GM19452 (cell line): Measurements from ENCODE around the gene GPBAR1.

ENCODE experiments used
- ATAC-seq: cut with Tn5 transposase; IDR thresholded peaks from one replicate; pipeline ENCODE4 v1.9.1; 2021; ENCODE audit not compliant: unreplicated experiment

GPBAR1 gene

GRCh38 chr2:218260742-218261422, at the start of gene GPBAR1:
Gene GPBAR1 (plus strand): TSS chr2:218261015. CDS start chr2:218262725, 1,710 bp downstream.
- no peak for ATAC-seq

- no peak for ATAC-seq
These were observed 46.7 kb upstream of the GPBAR1 start for GRCh38 chr2:218214116-218214515.

DNA sequence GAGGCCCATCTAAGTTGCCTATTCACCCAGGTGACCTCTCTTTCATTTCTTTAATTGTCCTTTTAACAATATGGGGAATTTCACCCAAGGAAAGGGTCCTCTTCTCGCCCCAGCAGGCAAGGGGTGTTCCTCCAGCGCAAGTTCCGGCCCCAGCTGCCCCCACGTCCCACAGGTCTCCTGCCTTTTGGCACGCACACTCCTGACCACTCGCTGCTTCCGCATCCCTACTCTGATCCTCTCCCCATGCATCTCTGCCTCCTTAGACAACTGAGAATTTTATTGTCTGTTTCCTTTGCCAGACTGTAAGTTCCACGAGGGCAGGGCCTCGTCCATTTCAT, 44.5 kb upstream of the GPBAR1 start:
- no peak for ATAC-seq

DNA sequence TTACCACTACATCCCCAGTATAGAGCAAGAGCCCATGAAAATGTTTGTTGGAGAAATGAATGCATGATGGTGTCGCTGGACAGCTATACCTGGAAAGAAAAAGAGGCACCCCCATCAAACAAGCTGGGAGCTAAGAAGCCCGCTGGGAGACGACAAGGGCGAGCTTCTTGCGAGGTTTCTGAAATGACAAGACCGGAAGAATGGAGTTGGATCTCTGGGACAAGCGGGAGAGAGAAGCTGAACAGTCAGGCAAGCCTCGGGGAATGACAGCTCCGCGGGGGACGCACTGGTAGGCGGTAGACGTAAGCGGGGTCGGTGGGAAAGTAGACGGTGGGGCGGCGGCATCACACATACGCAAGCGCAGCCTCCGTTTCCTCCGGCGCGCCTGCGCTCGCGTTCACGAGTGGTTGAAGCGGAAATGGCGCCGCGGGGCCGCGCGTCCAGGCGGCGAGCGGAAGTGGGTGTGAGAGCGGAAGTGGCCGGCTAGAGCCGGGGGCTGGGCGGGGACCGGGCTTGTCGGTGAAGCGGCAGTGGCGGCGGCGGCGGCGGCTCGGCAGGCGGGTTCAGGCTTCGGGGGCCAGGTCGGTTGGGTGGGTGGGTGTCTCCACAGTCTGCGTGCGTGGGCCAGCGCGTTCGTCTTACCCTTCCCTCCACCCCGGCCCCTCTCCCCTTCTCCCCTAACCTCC, 44.0 kb upstream of the GPBAR1 start, which contains the start of gene ARPC2:
Gene ARPC2, plus strand, starts transcription at position 516 of the 686 bp plus-strand sequence. CDS start 282 bp downstream, outside the sequence.
- ATAC-seq = peak; percentile 66

- no peak for ATAC-seq
These were observed 43.2 kb upstream of the GPBAR1 start for GRCh38 chr2:218217360-218218267.

GRCh38 chr2:218218268-218219185, 42.3 kb upstream of the GPBAR1 start:
- peak; percentile 50 for ATAC-seq

- no peak for ATAC-seq
These were observed 40.9 kb upstream of the GPBAR1 start for GRCh38 chr2:218219934-218220333.

- ATAC-seq = no peak
These were observed 39.8 kb upstream of the GPBAR1 start for GRCh38 chr2:218221000-218221399.

DNA sequence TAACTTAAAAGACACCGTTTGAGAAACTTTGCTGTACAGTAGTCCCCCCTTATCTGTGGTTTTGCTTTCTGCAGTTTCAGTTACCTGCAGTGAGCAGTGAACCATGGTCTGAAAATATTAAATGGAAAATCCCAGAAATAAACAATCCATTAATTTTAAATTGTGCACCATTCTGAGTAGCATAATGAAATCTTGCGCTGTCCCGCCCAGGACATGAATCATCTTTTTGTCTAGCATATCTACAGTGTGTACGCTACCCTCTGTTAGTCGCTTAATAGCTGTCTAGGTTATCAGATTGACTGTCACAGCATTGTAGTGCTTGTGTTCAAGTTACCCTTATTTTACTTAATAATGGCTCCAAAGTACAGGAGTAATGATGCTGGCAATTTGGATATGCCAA, 37.8 kb upstream of the GPBAR1 start:
- ATAC-seq = no peak

GRCh38 chr2:218224186-218224585, 36.6 kb upstream of the GPBAR1 start:
- no peak for ATAC-seq

GRCh38 chr2:218226903-218227302, 33.9 kb upstream of the GPBAR1 start:
- ATAC-seq = no peak

DNA sequence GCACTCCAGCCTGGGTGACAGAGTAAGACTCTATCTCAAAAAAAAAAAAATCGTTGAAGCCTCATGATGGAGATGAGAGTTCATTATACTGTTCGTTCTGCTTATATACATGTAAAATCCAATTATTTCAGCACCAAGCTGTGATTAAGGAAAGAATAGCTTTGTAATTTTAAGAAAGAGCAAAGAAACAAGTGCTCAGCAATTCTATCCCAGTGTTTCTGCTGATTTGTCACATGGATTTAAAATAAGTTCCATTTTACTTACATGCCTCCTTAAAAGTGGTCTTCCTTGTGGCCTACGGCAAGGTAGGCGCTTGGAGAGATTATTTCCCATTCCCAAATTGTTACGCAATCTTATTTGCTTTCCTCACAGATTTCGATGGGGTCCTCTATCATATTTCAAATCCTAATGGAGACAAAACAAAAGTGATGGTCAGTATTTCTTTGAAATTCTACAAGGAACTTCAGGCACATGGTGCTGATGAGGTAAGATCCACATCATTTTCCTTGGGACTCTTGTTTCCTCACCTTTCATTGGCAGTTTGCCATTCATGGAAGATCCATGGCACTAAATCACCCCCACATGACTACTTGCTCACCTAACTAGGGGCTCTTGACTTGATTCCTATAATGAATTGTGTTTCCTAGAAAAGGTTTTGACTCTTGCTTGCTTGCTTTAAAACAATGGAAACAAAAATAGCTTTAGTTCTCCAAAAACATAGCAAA, 32.3 kb upstream of the GPBAR1 start:
- ATAC-seq = no peak

DNA sequence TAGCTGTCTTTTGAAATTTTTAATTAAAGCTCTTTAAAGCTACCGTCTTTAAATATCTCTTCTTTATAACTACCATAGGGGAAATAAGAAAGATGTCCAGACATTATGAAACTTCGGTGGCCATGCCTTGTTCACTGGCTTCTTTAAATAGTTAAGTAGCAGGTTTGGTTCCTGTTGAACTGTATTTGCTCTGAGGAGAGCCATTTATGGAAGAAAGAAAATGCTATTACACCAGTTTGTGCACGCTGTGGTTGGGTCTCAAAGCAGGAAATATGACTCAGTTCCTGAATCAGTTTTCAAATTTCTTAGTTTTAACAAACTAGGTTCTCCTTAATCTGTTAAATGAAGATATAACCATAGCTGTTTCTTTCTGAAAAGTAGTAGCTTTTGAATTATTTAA, 31.6 kb upstream of the GPBAR1 start:
- peak; percentile 76 for ATAC-seq

DNA sequence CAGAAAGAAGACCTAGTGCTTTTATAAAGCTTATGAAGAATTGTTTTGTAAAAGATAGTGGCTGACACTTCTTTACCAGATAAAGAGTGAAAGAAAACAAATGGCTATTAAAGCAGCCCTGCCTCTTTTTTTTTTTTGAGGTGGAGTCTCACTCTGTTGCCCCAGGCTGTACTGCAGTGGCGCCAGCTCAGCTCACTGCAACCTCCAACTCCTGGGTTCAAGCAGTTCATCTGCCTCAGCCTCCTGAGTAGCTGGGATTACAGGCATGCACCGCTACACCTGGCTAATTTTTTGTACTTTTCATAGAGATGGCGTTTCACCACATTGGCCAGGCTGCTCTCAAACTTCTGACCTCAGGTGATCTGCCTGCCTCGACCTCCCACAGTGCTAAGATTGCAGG, 31.0 kb upstream of the GPBAR1 start:
- ATAC-seq = no peak

GRCh38 chr2:218230882-218231281, 29.9 kb upstream of the GPBAR1 start:
- peak; percentile 71 for ATAC-seq

DNA sequence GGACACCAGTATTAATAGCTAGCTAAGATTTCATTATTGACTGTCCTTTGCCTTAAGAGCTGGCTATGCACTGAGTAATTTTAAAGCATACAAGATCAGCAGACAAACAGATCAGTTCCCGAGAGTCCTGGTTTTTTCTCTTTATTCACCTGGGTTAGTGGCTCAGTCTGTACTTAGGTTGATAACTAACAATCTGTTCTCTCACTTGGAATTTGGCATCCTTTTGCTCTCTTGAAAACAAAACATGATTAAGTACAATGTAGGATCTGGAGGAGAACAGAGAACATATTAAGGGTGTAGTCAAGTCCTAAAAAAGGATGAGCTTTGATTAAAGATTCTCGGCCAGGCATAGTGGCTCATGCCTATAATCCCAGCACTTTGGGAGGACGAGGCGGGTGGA, 27.3 kb upstream of the GPBAR1 start:
- no peak for ATAC-seq

GRCh38 chr2:218234521-218234920, 26.3 kb upstream of the GPBAR1 start:
- no peak for ATAC-seq

- ATAC-seq = no peak
These were observed 25.8 kb upstream of the GPBAR1 start for GRCh38 chr2:218235017-218235416.

GRCh38 chr2:218236829-218237228, 24.0 kb upstream of the GPBAR1 start:
- no peak for ATAC-seq

DNA sequence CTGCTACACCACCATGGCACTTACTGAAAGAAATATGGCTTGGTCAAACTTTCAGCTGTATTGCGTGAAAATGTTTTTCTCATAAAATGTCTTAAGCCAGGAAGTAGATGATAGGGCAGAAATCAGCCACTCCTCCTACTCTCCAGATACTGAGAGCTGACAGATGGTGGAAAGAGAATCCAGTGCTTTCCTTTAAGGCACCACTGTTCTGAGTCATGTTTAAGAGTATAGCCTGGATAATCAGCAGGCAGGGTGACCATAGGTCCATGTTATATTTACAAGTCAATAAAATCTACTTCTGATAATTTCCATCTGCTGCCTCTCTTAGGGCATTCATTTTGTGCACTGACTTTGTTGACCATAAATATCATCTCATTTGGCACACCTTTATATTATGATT, 21.9 kb upstream of the GPBAR1 start:
- ATAC-seq = no peak
